SW 1271 (cell line): ENCODE data around the gene LGR6.
"Not testable (repeated sequence)": the region's sequence is repeated elsewhere in the genome, so short reads cannot be mapped to it uniquely, and the experiment has no call there.

Experiments used
- DNase-seq, 2 experiments: peaks; one replicate each; lab custom pipeline; 2025; lab: John Stamatoyannopoulos, UW

Gene LGR6

GRCh38 chr1:202240226-202240625 lies 46.6 kb downstream of the LGR6 start:
- not testable (repeated sequence) for DNase-seq

DNA sequence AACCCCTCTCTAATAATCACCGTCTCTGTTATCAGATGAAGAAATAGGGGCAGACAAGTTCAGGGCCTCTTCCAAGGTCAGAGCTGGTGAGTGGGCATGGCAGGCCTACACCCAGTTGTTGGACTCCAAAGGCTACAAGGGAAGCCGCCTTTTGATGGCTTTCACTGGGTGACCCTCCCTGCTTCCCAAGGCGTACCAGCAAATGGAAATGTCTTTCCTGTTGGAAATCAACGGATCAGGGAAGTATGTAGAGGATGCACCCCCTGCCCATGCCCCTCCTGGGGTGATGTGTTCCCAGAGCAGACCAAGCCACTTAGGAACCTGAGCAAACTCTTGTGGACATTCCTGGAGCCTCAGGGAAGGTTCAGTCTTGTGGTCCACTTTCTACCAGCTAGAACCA lies 47.4 kb downstream of the LGR6 start:
- no peak for DNase-seq

GRCh38 chr1:202241376-202242079 lies 47.9 kb downstream of the LGR6 start:
- DNase-seq, result no peak

- no peak for DNase-seq
Measured at GRCh38 chr1:202242080-202242419, 48.5 kb downstream of the LGR6 start.

DNA sequence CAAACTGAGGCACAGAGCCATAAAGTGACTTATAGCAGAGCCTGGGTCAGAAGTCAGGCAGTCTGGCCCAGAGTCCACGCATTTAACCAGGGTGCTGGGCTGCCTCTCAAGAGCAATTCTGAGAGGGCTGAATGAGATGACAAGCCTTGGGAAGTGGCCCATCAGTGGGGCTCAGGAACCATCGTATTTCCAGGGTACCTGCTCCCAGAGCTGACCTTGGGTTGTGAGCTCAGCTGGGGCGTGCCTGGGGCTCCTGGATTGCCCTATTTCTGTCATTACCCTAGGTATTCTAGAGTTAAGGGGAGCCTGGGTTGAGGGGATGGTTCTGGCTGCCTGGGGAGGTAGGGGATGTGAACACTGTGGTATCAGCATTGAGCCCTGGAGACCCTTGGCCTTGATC lies 49.4 kb downstream of the LGR6 start:
- DNase-seq, result no peak

GRCh38 chr1:202244841-202245261 lies 51.3 kb downstream of the LGR6 start:
- DNase-seq, result no peak

DNA sequence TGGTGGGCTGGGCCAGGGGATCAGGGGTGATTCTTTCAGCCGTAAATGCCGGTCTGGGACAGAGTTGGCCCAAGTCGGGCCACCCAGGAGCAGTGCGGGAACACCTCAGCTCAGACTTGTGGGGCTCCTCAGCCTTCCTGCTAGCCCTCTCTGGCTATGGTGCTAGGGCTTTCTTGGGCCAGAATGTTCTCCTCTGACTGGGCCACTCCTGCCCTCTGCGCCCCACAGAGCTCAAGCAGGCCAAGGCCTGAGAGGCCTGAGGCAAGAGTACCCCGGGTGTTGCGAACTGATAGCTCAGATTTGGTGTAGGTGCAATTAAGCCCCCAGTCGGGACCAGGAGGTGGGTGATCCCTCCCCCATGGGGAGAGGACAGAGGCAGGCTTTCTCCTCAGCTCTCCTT lies 51.8 kb downstream of the LGR6 start:
- no peak for DNase-seq

GRCh38 chr1:202247104-202247503 lies 53.5 kb downstream of the LGR6 start:
- DNase-seq, result no peak

- DNase-seq, result no peak
Measured at GRCh38 chr1:202247837-202248795, 54.5 kb downstream of the LGR6 start.

DNA sequence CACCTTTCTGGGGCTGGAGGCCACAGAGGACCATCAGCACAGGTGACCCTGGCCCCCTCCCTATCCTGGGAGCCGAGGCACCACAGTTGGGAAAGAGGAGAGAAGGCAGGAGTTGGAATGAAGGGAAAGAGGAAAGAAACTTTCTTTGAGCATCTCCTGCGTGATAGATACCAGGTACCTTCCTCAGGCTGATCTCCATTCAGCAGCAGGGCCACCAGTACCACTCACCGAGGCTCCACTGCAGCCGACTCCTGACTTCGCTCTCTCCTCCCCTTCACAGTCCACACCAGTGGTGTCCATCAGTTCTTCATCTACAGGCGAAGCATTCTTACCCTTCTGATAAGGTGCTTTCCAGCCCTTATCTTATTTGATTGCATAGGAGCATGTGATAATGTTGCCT lies 55.3 kb downstream of the LGR6 start:
- DNase-seq, result no peak

DNA sequence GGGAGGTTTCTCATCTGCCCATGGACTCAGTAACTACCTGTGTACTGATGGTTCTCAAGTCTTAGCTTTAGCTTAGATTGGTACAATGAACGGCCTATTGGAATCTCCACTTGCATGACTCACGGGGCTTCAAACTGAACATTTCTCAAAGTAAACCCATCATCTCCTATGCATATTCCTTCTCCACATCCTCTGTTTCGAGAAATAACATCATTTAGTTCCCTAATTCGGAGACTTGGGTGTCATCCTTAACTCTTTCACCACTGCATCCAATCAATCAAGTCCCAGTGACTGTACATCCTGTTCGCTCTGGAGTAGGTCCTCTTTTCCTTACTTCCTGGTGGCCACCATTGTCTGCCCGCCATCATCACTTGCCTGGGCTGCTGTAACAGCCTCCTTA lies 55.8 kb downstream of the LGR6 start:
- no peak for DNase-seq

DNA sequence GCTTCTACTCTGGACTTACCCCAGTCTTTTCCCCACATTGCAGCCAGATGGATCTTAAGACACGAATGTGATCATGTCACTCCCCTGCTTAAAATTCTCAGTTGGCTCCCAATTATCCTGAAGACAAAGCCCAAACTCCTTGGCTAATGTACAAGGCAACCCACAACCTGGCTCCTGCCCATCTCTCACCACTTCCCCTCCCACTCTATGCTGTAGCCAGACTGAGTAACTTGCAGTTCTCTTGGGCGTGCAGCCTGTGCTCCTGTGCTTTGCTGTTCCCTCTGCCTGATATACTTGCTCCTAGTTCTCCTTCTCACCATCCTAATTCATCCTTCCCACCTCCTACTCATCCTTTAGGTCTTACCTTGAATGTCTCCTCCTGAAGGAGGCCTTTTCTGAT lies 56.2 kb downstream of the LGR6 start:
- DNase-seq, result no peak

DNA sequence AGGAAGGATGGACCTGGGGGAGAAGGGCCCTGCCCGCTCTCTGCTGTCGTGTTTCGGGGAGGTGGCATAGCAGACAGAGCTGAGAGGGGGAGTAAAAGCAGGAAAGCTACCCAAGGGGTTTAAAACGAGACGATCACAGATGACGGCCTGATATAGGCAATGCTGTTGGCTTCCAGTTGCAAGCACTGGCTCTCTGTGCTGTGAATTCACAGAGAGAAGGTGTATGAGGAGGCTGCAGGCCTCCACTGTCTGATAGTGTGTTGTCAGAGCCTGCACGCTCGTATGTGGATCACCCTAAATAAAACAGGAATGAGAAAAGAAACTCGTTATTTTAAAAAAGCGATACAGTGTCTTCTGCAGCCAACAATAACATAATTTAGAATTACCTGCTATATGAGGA lies 57.4 kb downstream of the LGR6 start:
- no peak for DNase-seq

- DNase-seq, result no peak
Measured at GRCh38 chr1:202251424-202252256, 58.0 kb downstream of the LGR6 start.

- DNase-seq, result no peak
Measured at GRCh38 chr1:202252271-202252670, 58.7 kb downstream of the LGR6 start.

- no peak for DNase-seq
Measured at GRCh38 chr1:202254454-202255252, 61.1 kb downstream of the LGR6 start.

- no peak for DNase-seq
Measured at GRCh38 chr1:202255343-202255742, 61.7 kb downstream of the LGR6 start.

DNA sequence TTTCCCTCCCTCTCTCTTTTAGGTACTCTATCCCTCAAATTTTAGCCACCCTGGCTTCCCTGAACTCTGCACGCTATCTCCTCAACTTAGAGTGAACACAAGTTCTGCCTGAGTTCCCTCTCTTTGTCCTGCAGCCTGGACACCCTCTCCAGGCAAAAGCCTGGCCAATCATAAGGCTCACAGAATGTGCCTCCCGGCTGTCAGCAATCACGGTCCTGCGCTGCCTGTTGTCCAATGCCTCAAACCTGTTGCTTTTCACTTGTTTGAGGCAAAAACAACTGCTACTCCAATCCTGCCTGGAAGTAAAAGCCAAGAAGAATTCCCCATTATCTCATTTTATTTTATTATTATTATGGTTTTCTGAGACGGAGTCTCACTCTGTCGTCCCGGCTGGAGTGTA lies 66.1 kb downstream of the LGR6 start:
- no peak for DNase-seq

- not testable (repeated sequence) for DNase-seq
Measured at GRCh38 chr1:202261209-202261958, 67.8 kb downstream of the LGR6 start.

- DNase-seq, result no peak
Measured at GRCh38 chr1:202263628-202264027, 70.0 kb downstream of the LGR6 start.

- DNase-seq, result no peak
Measured at GRCh38 chr1:202264300-202264699, 70.7 kb downstream of the LGR6 start.
